ENCODE data around the gene GLRX2. TPM values are rescaled to one million over a fixed set of nuclear protein-coding genes. Genes with fewer than 3 reads are reported as not detected.

Gene GLRX2
- total RNA-seq, 4 donors from 2014 or later, result 5.6 to 11.0 (median 8.1) TPM

- intact Hi-C loops (cut with DNase I; ENCODE audit: low total_unique reads), result no loop called here
- 88 to 93% methylated on average over 6 of the region's 6 CpGs for WGBS, 2 donors
- DNase-seq (ENCODE audit: low spot score in 2 of 2), result no peak
- no peak for TF ChIP-seq POLR2A (IDR thresholded peaks at IDR 0.05)
- no peak for TF ChIP-seq CTCF (IDR thresholded peaks at IDR 0.05)
- H3K4me3 ChIP-seq (ENCODE audit: low read depth, poor library complexity, severe bottlenecking), result no peak overlapping the region
Observed at GRCh38 chr1:193114485-193115095, 9.4 kb upstream of the GLRX2 start.

- no peak for DNase-seq (ENCODE audit: low spot score in 2 of 2)
- H3K4me3 ChIP-seq (ENCODE audit: low read depth, poor library complexity, severe bottlenecking), result no peak overlapping the region
- TF ChIP-seq CTCF (IDR thresholded peaks at IDR 0.05), result no peak
- TF ChIP-seq POLR2A (IDR thresholded peaks at IDR 0.05), result no peak
- intact Hi-C loops (cut with DNase I; ENCODE audit: low total_unique reads), result no loop called here
Observed at GRCh38 chr1:193113992-193114332, 8.7 kb upstream of the GLRX2 start.

- H3K4me3 ChIP-seq (ENCODE audit: low read depth, poor library complexity, severe bottlenecking), result no peak overlapping the region
- TF ChIP-seq CTCF (IDR thresholded peaks at IDR 0.05) (no peak), POLR2A (IDR thresholded peaks at IDR 0.05) (no peak)
- intact Hi-C loops (cut with DNase I; ENCODE audit: low total_unique reads), result no loop called here
- no peak for DNase-seq (ENCODE audit: low spot score in 2 of 2)
- 73 to 81% methylated on average over 9 of the region's 9 CpGs for WGBS, 2 donors
Observed at GRCh38 chr1:193113258-193113991, 8.2 kb upstream of the GLRX2 start.

- no peak for DNase-seq (ENCODE audit: low spot score in 2 of 2)
- TF ChIP-seq POLR2A (IDR thresholded peaks at IDR 0.05) (no peak), CTCF (IDR thresholded peaks at IDR 0.05) (no peak)
- 39 to 49% methylated on average over 6 of the region's 6 CpGs for WGBS, 2 donors
- intact Hi-C loops (cut with DNase I; ENCODE audit: low total_unique reads), result no loop called here
- H3K4me3 ChIP-seq (ENCODE audit: low read depth, poor library complexity, severe bottlenecking), result no peak overlapping the region
Observed at GRCh38 chr1:193111641-193112090, 6.5 kb upstream of the GLRX2 start.

- DNase-seq (ENCODE audit: low spot score in 2 of 2), result no peak
- intact Hi-C loops (cut with DNase I; ENCODE audit: low total_unique reads), result no loop called here
- 91% methylated on average over 3 of the region's 3 CpGs for WGBS, 2 donors
- TF ChIP-seq POLR2A (IDR thresholded peaks at IDR 0.05) (no peak), CTCF (IDR thresholded peaks at IDR 0.05) (no peak)
- no peak overlapping the region for H3K4me3 ChIP-seq (ENCODE audit: low read depth, poor library complexity, severe bottlenecking)
Observed at GRCh38 chr1:193110864-193111263, 5.7 kb upstream of the GLRX2 start.
